ENCODE measurements around the gene ATXN7.

ATXN7 gene

GRCh38 chr3:64028754-64029153 lies 165.1 kb downstream of the ATXN7 start:
- DNase-seq = no peak

GRCh38 chr3:64029287-64029686 lies 165.6 kb downstream of the ATXN7 start:
- no peak for DNase-seq

- no peak for DNase-seq
Measured at GRCh38 chr3:64030741-64031140, 167.1 kb downstream of the ATXN7 start.

GRCh38 chr3:64031540-64032508 lies 168.2 kb downstream of the ATXN7 start:
- no peak for DNase-seq

- DNase-seq = no peak
Measured at GRCh38 chr3:64033069-64033468, 169.4 kb downstream of the ATXN7 start.

- DNase-seq = no peak
Measured at GRCh38 chr3:64037084-64037483, 173.4 kb downstream of the ATXN7 start.

GRCh38 chr3:64038253-64038767 lies 174.6 kb downstream of the ATXN7 start:
- DNase-seq = no peak

GRCh38 chr3:64039332-64039731 lies 175.7 kb downstream of the ATXN7 start:
- no peak for DNase-seq

- DNase-seq = no peak
Measured at GRCh38 chr3:64039981-64040733, 176.5 kb downstream of the ATXN7 start.

GRCh38 chr3:64042952-64043351 lies 179.3 kb downstream of the ATXN7 start:
- DNase-seq = no peak

GRCh38 chr3:64046592-64046991 lies 182.9 kb downstream of the ATXN7 start:
- no peak for DNase-seq

- no peak for DNase-seq
Measured at GRCh38 chr3:64046996-64047594, 183.4 kb downstream of the ATXN7 start.

- DNase-seq = no peak
Measured at GRCh38 chr3:64047787-64048186, 184.1 kb downstream of the ATXN7 start.

- DNase-seq = no peak
Measured at GRCh38 chr3:64048631-64049061, 185.0 kb downstream of the ATXN7 start.

GRCh38 chr3:64049136-64049535 lies 185.5 kb downstream of the ATXN7 start:
- no peak for DNase-seq

GRCh38 chr3:64049832-64050231 lies 186.2 kb downstream of the ATXN7 start:
- DNase-seq = no peak
